ENCODE results near the gene KCNN1. TPM values are rescaled to one million over a fixed set of nuclear protein-coding genes. Genes with fewer than 3 reads are reported as not detected.

KCNN1 gene
- total and polyA plus RNA-seq, 2 of the 13 experiments (the other 11 are each of a cell fraction or from before 2014, with no cell fraction given): 0.04 TPM; not detected in 1

DNA sequence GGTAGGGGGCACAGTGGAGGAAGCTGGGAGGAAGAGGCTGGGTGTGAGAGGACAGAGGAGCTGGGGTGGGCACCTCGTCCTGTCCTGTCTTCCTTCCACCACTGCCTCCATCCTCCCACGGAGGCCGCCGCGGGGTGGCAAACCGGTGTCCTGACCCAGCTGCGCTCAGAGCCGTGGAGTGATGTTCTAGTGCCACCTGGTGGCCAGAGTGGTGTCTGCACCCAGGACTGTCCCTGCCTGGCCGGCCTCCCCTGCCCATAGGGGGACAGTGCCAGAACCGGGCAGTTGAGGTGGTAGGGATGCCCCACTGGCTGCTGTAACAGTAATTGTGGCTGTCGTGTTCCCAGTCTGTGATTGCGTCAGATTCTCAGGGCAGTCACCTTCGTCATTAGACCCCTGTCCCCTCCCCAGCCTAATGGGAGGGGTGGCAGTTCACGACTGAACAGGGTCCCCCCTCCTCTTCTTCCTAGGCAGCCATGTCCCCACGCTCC is 30.0 kb downstream of the KCNN1 start (continued):
- TF ChIP-seq, protein P1, sequence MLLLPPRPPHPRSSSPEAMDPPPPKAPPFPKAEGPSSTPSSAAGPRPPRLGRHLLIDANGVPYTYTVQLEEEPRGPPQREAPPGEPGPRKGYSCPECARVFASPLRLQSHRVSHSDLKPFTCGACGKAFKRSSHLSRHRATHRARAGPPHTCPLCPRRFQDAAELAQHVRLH (CRISPR knock-in tag; IDR thresholded peaks at IDR 0.05; ENCODE audit: borderline replicate concordance, low read depth): peak; percentile 24; the same call in 1 of the 2 replicates
- peak; percentile 66; the same call in 1 of the 2 replicates for TF ChIP-seq IRF2 (CRISPR knock-in tag; IDR thresholded peaks at IDR 0.05)
- TF ChIP-seq, protein P2, sequence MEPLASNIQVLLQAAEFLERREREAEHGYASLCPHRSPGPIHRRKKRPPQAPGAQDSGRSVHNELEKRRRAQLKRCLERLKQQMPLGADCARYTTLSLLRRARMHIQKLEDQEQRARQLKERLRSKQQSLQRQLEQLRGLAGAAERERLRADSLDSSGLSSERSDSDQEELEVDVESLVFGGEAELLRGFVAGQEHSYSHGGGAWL (CRISPR knock-in tag; IDR thresholded peaks at IDR 0.05): 0 out of 2 replicates have a peak, but pooled peaks have one; percentile 36
- TF ChIP-seq, protein P3, sequence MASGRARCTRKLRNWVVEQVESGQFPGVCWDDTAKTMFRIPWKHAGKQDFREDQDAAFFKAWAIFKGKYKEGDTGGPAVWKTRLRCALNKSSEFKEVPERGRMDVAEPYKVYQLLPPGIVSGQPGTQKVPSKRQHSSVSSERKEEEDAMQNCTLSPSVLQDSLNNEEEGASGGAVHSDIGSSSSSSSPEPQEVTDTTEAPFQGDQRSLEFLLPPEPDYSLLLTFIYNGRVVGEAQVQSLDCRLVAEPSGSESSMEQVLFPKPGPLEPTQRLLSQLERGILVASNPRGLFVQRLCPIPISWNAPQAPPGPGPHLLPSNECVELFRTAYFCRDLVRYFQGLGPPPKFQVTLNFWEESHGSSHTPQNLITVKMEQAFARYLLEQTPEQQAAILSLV (CRISPR knock-in tag; IDR thresholded peaks at IDR 0.05; ENCODE audit: borderline replicate concordance): 0 out of 2 replicates have a peak, but pooled peaks have one; percentile 54
- TF ChIP-seq, protein P4, sequence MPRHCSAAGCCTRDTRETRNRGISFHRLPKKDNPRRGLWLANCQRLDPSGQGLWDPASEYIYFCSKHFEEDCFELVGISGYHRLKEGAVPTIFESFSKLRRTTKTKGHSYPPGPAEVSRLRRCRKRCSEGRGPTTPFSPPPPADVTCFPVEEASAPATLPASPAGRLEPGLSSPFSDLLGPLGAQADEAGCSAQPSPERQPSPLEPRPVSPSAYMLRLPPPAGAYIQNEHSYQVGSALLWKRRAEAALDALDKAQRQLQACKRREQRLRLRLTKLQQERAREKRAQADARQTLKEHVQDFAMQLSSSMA (CRISPR knock-in tag; IDR thresholded peaks at IDR 0.05): no peak
- TF ChIP-seq RFXANK (CRISPR knock-in tag; IDR thresholded peaks at IDR 0.05): no peak
- TF ChIP-seq KDM2A (CRISPR knock-in tag; IDR thresholded peaks at IDR 0.05; ENCODE audit: borderline replicate concordance, low read depth): peak; percentile 78; the same call in 1 of the 2 replicates
- TF ChIP-seq MTA1 (CRISPR knock-in tag; IDR thresholded peaks at IDR 0.05; ENCODE audit: borderline replicate concordance): peak; percentile 18; the same call in 1 of the 2 replicates
- no peak for TF ChIP-seq KDM5B (CRISPR knock-in tag; IDR thresholded peaks at IDR 0.05; ENCODE audit: borderline replicate concordance)
- peak; percentile 70; the same call in 1 of the 2 replicates for TF ChIP-seq REPIN1 (CRISPR knock-in tag; IDR thresholded peaks at IDR 0.05; ENCODE audit: borderline replicate concordance, low read depth)
- TF ChIP-seq PCBP1 (IDR thresholded peaks at IDR 0.05; ENCODE audit: borderline replicate concordance, low read depth, low read length): peak; percentile 82; the same call in 1 of the 2 replicates
- TF ChIP-seq, protein P5, sequence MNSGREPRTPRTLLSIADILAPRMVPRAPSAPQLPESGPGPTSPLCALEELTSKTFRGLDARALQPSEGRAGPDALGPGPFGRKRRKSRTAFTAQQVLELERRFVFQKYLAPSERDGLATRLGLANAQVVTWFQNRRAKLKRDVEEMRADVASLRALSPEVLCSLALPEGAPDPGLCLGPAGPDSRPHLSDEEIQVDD (CRISPR knock-in tag; IDR thresholded peaks at IDR 0.05; ENCODE audit: borderline replicate concordance): 0 out of 2 replicates have a peak, but pooled peaks have one; percentile 36
- peak; percentile 51; the same call in 1 of the 2 replicates for TF ChIP-seq CEBPB (IDR thresholded peaks at IDR 0.05; ENCODE audit: borderline replicate concordance, low read depth, low read length)
- TF ChIP-seq SAP130 (CRISPR knock-in tag; IDR thresholded peaks at IDR 0.05; ENCODE audit: low read depth): peak; percentile 47; the same call in 1 of the 2 replicates
- TF ChIP-seq ZNF572 (CRISPR knock-in tag; IDR thresholded peaks at IDR 0.05): peak; percentile 34; the same call in 1 of the 2 replicates
- peak; percentile 36; the same call in 1 of the 2 replicates for TF ChIP-seq GATAD2A (CRISPR knock-in tag; IDR thresholded peaks at IDR 0.05)
- 0 out of 3 replicates have a peak, but pooled peaks have one; percentile 34 for TF ChIP-seq MXI1 (IDR thresholded peaks at IDR 0.05; ENCODE audit: borderline replicate concordance, low read depth, low read length)
- TF ChIP-seq STAG1 (CRISPR knock-in tag; IDR thresholded peaks at IDR 0.05): peak; percentile 98
- TF ChIP-seq, protein P6, sequence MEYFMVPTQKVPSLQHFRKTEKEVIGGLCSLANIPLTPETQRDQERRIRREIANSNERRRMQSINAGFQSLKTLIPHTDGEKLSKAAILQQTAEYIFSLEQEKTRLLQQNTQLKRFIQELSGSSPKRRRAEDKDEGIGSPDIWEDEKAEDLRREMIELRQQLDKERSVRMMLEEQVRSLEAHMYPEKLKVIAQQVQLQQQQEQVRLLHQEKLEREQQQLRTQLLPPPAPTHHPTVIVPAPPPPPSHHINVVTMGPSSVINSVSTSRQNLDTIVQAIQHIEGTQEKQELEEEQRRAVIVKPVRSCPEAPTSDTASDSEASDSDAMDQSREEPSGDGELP (IDR thresholded peaks at IDR 0.05; ENCODE audit: borderline replicate concordance, low read depth): peak; percentile 51; the same call in 1 of the 2 replicates
- TF ChIP-seq ETV5 (CRISPR knock-in tag; IDR thresholded peaks at IDR 0.05; ENCODE audit: borderline replicate concordance): 0 out of 2 replicates have a peak, but pooled peaks have one; percentile 6
- no peak for TF ChIP-seq ZNF337 (CRISPR knock-in tag; IDR thresholded peaks at IDR 0.05; ENCODE audit: borderline replicate concordance, low read depth)
- peak; percentile 55 for TF ChIP-seq THAP11 (CRISPR knock-in tag; IDR thresholded peaks at IDR 0.05)
- peak; percentile 44 for TF ChIP-seq ZFX (CRISPR knock-in tag; IDR thresholded peaks at IDR 0.05; ENCODE audit: low read depth)
- no peak for TF ChIP-seq NFYC (CRISPR knock-in tag; IDR thresholded peaks at IDR 0.05)
